Peyer's patch (tissue), 4 donors: ENCODE results near the gene GUCA2A. TPM values are rescaled to one million over a fixed set of nuclear protein-coding genes. Genes with fewer than 3 reads are reported as not detected.

Experiments
- DNase-seq, 3 donors: peaks; one replicate each; pipeline ENCODE4 v3.0.0-alpha.2; 2017 to 2019
- H3K27ac ChIP-seq, 4 donors: fragments of 200-600 bp; sonication (generic); one replicate each; pipeline ENCODE4 v1.5.1; 2016 to 2019
- H3K27me3 ChIP-seq, 2 donors: fragments of 200-600 bp; sonication (generic); one replicate each; pipeline ENCODE4 v1.5.1; 2019
- H3K36me3 ChIP-seq, 3 donors: fragments of 200-600 bp; sonication (generic); one replicate each; pipeline ENCODE4 v1.5.1; 2016 to 2019
- H3K4me1 ChIP-seq, 4 donors: fragments of 200-600 bp; sonication (generic); one replicate each; pipeline ENCODE4 v1.5.1; 2016 to 2019
- H3K4me3 ChIP-seq, 4 donors: fragments of 200-600 bp; sonication (generic); 1 replicate in 3 of 4; 2 replicates in 1 of 4; pipeline ENCODE4 v1.5.1; 2016 to 2019; ENCODE audit warnings: mild to moderate bottlenecking in 1 of 4
- H3K9me3 ChIP-seq, 4 donors: fragments of 200-600 bp; sonication (generic); one replicate each; pipeline ENCODE4 v1.5.1; 2016 to 2019; ENCODE audit warnings: mild to moderate bottlenecking in 1 of 4
- CTCF ChIP-seq, 6 experiments: fragments of 450-650 bp in 4 of 6; fragments of 200-600 bp in 2 of 6; sonication (generic) in 1 of 6; IDR thresholded peaks; one replicate each; pipeline ENCODE4 v1.5.1; 2017 to 2019; ENCODE audit warnings: antibody characterized with exemption in 6 of 6, mild to moderate bottlenecking in 3 of 6, moderate library complexity in 1 of 6
- POLR2A ChIP-seq, 2 donors: fragments of 450-650 bp; IDR thresholded peaks; one replicate each; pipeline ENCODE4 v1.5.1; 2017; ENCODE audit warnings: antibody characterized with exemption in 2 of 2, mild to moderate bottlenecking in 2 of 2, moderate library complexity in 2 of 2
- total RNA-seq, 4 donors: library from RNA; depleted of rRNA; stranded (reverse); fragments of >200 nt; gene quantifications; one replicate each; pipeline ENCODE4 v1.1.0, GENCODE V29; 2016

Gene GUCA2A
- total RNA-seq, 4 donors from 2014 or later, result 27.2 to 4,654 (median 2,038) TPM

- Histone ChIP-seq H3K36me3 (peaks cover 0 to 63% (median 0%) of the 10 kb centered on the region in 3 donors), H3K4me3 (no peak overlapping the region), H3K27ac (no peak overlapping the region), H3K27me3 (no peaks in the 10 kb centered on the region), H3K9me3 (no peaks in the 10 kb centered on the region), H3K4me1 (no peaks in the 10 kb centered on the region)
- DNase-seq, result no peak
- TF ChIP-seq POLR2A (IDR thresholded peaks at IDR 0.05) (no peak), CTCF (IDR thresholded peaks at IDR 0.05) (no peak)
Observed at GRCh38 chr1:42189931-42190853, 25.6 kb upstream of the GUCA2A start.

- H3K9me3 ChIP-seq, result no peaks in the 10 kb centered on the region
- H3K27ac ChIP-seq, result no peak overlapping the region
- H3K27me3 ChIP-seq, result no peaks in the 10 kb centered on the region
- no peak for DNase-seq
- no peak for TF ChIP-seq CTCF (IDR thresholded peaks at IDR 0.05)
- TF ChIP-seq POLR2A (IDR thresholded peaks at IDR 0.05), result no peak
- no peak overlapping the region for H3K4me3 ChIP-seq
- H3K36me3 ChIP-seq, result peaks cover 0 to 66% (median 0%) of the 10 kb centered on the region in 3 donors
- no peaks in the 10 kb centered on the region for H3K4me1 ChIP-seq
Observed at GRCh38 chr1:42186152-42186551, 21.6 kb upstream of the GUCA2A start.

- Histone ChIP-seq H3K36me3 (peaks cover 0 to 51% (median 0%) of the 10 kb centered on the region in 3 donors), H3K4me3 (no peak overlapping the region), H3K27me3 (no peaks in the 10 kb centered on the region), H3K4me1 (no peaks in the 10 kb centered on the region), H3K27ac (no peak overlapping the region), H3K9me3 (no peaks in the 10 kb centered on the region)
- TF ChIP-seq CTCF (IDR thresholded peaks at IDR 0.05) (no peak), POLR2A (IDR thresholded peaks at IDR 0.05) (no peak)
- DNase-seq, result no peak
Observed at GRCh38 chr1:42184616-42185015, 20.1 kb upstream of the GUCA2A start.

GRCh38 chr1:42183957-42184268 is 19.4 kb upstream of the GUCA2A start:
- no peaks in the 10 kb centered on the region for H3K4me1 ChIP-seq
- no peak for TF ChIP-seq CTCF (IDR thresholded peaks at IDR 0.05)
- no peak for TF ChIP-seq POLR2A (IDR thresholded peaks at IDR 0.05)
- no peak overlapping the region for H3K4me3 ChIP-seq
- no peaks in the 10 kb centered on the region for H3K9me3 ChIP-seq
- no peaks in the 10 kb centered on the region for H3K27me3 ChIP-seq
- H3K36me3 ChIP-seq, result peaks cover 0 to 48% (median 0%) of the 10 kb centered on the region in 3 donors
- H3K27ac ChIP-seq, result no peak overlapping the region
- DNase-seq, result no peak

- H3K4me1 ChIP-seq, result no peaks in the 10 kb centered on the region
- TF ChIP-seq POLR2A (IDR thresholded peaks at IDR 0.05) (no peak), CTCF (IDR thresholded peaks at IDR 0.05) (no peak)
- H3K27ac ChIP-seq, result no peak overlapping the region
- H3K4me3 ChIP-seq, result no peak overlapping the region
- no peak for DNase-seq
- H3K27me3 ChIP-seq, result no peaks in the 10 kb centered on the region
- H3K9me3 ChIP-seq, result no peaks in the 10 kb centered on the region
- H3K36me3 ChIP-seq, result peaks cover 0 to 43% (median 0%) of the 10 kb centered on the region in 3 donors
Observed at GRCh38 chr1:42183210-42183956, 18.8 kb upstream of the GUCA2A start.
